Subcutaneous adipose tissue (tissue), 4 donors: ENCODE measurements around the gene REEP3. TPM values are rescaled to one million over a fixed set of nuclear protein-coding genes. Genes with fewer than 3 reads are reported as not detected.

Experiments
- CTCF ChIP-seq: fragments of 450-650 bp; IDR thresholded peaks from one replicate; pipeline ENCODE4 v1.5.1; 2016; ENCODE audit warnings: low read depth, mild to moderate bottlenecking, control low read depth, antibody characterized with exemption, moderate library complexity
- total RNA-seq, 4 donors: library from RNA; depleted of rRNA; stranded (reverse); fragments of >200 nt; gene quantifications; one replicate each; pipeline ENCODE4 v1.1.0, GENCODE V29; 2016

The REEP3 gene
- total RNA-seq, 4 donors from 2014 or later: 55.9 to 116 (median 61.4) TPM

DNA sequence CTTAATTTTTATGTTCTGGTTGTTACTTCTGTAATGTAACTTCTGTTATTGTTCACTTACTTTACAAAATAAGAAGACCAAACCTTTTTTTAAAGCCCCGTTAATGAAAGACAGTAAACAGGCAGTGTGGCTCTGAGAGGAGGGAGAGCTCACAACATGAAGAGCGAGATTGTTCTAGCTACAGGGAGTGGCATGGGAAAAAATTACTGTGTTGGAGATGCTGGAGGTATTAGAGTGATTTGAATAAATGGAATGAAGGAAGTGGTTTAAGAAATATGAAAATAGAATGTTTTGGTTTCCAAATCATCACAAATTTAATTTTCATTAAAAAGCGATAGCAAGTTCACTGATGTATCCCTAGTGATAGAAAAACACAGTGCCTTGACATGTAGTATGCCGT is 31.8 kb downstream of the REEP3 start:
- TF ChIP-seq CTCF: no peak

GRCh38 chr10:63553473-63553872 is 32.3 kb downstream of the REEP3 start:
- TF ChIP-seq CTCF: no peak

DNA sequence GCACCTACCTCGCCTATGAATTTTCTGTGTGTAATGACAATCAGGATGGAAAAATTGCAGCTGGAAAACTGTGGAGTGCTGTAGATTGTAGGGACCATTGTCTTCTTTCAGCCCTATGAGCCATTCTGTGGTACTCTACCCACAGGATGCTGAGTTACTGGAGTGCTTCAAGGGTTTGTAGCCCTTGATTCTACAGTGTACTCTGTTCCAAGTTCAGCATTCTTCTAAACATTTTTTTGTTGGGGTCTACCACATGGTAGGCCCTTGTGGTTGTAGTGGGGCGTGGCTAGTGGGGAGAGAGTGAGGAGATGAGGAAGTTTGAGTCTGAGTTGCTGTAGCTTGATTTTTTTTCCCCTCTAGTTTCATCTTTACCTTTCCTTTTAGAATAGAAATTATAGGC is 33.5 kb downstream of the REEP3 start:
- no peak for TF ChIP-seq CTCF

DNA sequence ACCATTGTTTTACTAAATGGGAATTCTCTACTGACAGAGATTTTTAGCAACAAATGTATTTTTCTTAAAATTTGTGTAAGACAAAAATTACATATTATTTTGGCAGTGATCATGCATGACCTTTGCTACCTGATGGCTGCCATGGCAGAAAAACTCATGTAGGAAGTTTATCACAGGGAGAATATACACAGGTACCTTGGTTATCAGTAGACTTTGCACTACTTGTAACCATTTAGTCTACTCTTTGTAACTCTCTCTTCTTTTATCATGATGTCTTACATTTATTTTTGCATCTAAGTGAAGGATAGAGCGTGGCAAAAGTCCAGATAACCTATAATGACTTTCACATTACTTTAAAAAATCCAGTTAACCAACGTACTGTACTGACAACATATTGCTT is 34.1 kb downstream of the REEP3 start:
- no peak for TF ChIP-seq CTCF

GRCh38 chr10:63558132-63558784 is 37.1 kb downstream of the REEP3 start:
- no peak for TF ChIP-seq CTCF

DNA sequence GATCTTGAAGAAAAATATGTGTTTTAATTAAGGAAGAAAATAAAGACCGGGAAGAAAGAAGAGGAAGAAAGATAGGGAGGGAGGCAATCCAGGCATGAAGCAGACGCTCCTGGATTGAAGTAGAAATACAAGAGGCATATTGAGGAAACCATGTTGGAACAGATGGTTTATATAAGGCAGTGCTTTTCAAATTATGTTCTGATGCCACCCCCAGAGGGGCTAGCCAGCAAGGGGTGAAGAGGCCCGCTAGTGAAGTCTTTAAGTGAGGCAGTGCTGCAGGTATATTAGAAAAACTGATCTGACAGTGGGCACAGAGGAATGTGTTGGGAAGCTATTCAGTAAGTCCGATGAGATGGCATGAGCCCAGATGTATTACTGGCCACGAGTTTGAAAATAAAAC is 40.1 kb downstream of the REEP3 start:
- no peak for TF ChIP-seq CTCF

- TF ChIP-seq CTCF: no peak
Measured at GRCh38 chr10:63562391-63562790, 41.2 kb downstream of the REEP3 start.
